NCI-H146 treated with DMSO at 0.1 percent for 48 hours (cell line): ENCODE measurements around the gene MYB.

Experiments
- DNase-seq: peaks from one replicate; lab custom pipeline; 2025; ENCODE audit not compliant: unreplicated experiment; lab: John Stamatoyannopoulos, UW

Gene MYB

DNA sequence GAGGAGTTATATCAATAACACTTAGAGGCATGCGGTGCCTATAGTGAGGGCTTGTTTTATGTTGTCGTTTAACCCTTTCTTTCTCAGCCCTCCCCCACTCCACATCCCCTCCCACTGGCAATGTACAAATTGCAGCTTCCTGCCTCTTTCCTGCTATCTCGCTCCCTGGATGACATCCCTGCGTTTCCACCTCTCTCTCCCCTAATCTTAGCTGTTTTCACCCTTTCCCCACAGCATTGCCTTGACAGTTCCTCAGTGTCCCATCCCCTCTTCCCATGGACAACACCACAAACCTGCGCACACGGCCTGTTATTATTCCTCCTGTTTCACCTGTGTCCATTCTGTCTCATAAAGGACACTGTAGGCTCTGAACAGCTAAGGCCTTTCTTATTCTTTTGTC lies 34.5 kb downstream of the MYB start:
- DNase-seq = no peak

DNA sequence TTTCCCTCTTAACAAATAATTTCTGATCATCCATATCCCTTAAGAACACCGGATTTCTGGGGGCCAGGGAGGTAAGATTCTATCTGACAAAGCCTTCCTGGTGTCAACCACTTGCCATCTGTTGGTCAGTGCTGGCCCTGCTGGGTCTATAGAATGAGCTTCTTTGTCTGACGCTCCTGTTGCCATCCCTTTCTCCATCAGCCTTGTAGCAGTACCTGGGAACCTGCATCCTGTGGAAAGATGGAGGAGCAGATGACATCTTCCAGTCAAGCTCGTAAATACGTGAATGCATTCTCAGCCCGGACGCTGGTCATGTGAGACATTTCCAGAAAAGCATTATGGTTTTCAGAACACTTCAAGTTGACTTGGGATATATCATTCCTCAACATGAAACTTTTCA lies 36.6 kb downstream of the MYB start:
- DNase-seq = no peak

DNA sequence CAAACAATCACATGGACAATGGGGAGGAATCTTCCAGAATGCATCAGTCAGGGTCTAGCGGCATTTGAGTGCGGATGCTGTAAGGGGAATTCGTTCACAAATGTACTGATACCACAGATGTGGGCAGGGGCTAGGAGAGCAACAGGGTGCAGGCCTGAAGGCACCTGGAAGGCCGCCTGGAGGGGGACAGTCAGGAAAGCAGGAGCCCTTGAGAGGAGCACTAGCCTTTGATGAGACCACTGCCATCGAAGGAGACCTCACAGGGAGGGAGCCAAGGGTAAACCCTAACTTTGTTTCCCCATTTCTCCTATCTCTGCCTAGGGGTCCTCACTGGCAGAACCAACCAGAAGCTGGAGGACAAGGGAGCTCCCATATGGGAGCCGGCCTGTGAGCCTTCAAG lies 38.2 kb downstream of the MYB start:
- no peak for DNase-seq

DNA sequence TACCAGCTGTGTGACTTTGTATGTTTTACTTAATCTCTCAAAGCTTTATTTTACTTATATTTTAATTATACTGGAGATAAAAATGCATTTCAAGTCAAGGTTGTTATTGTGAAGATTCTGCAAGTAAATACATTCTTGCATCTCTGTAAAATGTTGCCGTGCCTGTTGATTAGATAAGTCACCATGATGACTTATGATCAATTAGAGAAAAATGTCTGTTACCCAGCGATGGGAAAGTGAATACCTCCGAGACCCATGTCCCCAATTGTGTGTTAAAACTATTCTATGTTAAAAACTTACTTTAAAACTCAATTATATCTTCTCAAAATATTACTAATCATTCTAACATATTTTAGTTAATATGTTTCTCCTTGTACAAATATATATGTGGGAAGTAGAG lies 39.9 kb downstream of the MYB start:
- DNase-seq = no peak

DNA sequence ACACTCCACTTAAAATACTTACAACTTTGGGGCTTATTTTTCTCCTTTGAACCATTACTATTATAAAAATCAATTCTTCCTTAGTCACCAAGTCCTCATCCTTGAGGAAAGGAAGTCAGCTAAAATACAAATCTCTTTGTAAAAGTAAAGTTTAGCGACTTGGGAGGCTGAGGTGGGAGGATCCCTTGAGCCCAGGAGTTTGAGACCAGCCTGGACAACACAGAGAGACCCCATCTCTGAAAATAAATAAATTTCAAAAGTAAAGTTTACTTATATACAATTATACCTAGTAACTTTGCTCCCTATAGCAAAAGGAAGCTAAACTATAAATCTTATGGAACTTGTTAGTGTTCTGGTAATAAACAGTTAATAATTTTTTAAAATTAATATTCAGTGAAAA lies 40.4 kb downstream of the MYB start:
- no peak for DNase-seq

DNA sequence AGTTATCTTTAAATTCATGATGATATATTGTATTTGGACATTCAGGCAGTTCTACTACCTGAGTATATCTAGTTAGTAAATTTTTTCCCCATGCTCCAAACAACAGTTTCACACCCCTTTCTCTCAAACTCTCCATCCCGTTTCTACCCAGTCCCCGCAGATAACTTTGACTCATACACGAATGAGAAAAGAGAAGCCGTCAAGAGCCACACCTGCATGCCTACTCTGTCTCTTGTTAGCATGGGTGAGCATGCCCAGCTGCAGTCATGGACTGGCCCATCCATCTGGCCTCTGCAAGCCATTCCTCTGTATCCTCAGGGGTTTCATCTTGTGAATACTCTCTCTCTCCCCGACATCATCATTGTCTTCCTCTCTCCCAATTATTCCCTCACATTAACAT lies 41.5 kb downstream of the MYB start:
- no peak for DNase-seq

DNA sequence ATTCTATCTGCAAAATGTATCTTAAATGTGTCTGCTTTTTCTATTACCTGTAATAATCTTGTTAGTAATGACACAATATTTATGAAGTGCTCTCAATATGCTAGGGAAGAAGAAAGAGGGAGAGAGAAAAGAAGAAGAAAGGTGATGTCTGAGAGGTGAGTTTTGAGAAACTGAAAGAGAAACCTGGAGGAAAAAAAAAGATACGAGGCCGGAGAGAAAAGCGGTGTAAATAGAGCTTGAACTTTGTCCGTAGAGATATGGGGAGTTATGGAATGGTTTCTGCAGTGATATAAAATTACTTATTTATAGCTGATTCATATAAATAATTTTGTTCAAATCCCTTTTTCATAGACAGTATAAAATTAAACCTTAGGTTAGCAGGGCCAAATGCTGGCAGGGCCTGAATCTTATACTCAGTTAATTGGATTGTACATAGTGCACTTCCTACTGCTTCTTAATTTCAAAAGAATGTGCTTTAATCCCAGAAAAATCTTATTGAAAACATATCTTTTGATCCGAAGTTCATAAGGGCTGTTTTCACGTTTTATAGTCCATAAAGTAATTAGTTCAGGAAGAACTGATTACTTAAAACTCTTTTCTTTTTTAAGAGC lies 43.0 kb downstream of the MYB start:
- no peak for DNase-seq

DNA sequence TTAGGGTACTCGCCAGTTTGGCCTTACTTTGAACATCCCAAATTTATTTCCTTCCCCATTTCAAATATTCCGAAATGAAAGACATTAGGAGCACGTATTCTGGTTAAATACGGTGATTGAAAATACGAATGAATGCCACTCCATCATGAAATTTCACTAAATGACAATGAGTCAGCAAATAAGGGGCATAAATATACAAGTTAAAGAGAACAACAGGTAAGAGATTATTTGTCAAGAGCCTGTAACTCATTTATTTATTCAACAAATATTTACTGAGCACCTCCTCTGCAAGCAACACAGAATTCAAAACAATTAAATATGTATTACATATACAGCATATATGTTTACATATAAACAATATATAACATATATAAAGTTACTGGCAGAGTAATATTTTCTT lies 44.8 kb downstream of the MYB start:
- no peak for DNase-seq

DNA sequence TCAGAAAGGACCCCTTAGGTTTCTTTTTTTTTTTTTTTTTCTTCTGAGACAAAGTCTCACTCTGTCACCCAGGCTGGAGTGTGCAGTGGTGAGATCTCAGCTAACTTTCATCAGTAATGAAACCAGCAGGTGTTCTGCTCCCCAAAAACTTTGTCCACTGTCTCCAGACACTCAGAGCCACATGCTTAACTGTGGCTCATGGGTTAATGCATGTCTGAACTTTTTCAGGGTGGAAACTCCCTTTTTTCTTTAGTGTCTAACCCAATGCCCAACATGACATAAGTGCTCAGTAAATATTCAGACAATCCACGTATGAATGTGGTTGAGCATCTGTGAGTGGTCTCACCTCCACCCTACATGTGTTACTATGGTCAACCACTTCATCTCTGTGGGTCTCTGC lies 45.4 kb downstream of the MYB start:
- no peak for DNase-seq

DNA sequence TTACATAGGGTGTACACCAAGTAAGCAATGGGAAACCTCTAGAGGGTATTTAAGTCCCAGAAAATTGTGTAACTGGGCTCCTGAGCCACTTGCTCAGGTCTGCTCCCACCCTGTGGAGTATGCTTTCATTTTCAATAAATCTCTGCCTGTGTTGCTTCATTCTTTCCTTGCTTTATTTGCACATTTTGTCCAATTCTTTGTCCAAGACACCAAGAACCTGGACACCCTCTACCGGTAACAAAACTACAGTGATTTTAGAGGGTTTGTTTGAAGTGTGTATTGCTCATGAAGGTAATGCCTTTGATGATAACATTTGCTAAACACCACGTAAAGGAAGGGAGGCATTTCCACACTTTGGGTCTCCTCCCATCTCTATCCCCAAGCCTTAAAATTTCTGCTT lies 46.2 kb downstream of the MYB start:
- no peak for DNase-seq

DNA sequence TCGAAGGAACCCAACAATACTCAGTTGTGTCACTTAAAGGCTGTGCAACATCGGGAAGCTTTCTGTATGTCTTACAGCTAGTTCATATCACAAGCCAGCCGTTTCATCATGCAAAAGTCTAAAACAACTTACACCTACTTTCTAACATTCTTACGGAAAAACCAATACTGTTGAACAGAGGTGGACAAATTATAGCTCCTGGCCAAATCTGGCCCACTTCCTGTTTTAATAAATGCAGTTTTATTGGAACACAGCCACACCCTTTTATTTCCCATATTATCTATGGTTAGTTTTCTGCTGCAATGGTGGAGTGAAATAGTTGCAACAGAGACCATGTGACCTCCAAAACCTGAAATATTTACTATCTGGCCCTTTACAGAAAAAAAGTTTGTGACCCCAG lies 46.6 kb downstream of the MYB start:
- no peak for DNase-seq

DNA sequence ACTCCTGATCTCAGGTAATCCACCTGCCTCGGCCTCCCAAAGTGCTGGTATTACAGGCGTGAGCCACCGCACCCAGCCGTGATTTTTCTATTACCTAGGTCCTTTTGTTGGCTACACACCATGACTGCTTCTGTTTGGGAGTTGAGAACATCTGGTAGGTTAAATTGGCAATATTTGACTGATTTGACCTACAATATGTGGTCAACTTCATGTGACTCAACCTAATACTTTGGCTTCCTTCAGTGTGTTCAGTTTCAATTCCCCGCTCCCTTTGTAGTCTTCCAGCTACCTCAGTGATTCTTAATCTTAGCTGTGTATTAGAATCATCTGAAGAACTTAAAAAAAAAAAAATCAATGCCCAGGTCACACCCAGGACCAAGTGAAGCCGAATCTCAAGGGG lies 47.4 kb downstream of the MYB start:
- DNase-seq = no peak

DNA sequence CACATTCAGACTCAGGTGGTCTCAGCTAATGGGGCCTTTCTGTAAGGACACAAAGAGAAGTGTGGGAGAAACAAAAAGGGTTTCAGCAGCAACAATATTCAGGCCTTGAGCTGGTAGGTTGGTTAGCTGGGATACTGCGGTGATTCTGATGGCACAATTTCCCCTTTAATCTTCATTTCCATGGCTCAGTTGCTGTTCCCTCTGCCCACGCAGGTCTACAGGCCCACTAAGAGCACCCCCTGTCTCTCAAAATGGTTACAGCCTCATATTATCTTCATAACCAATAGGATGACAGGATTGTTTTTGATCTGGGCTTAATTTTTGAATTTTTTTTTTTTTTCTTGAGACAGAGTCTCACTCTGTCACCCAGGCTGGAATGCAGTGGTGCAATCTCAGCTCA lies 48.9 kb downstream of the MYB start:
- DNase-seq = no peak

DNA sequence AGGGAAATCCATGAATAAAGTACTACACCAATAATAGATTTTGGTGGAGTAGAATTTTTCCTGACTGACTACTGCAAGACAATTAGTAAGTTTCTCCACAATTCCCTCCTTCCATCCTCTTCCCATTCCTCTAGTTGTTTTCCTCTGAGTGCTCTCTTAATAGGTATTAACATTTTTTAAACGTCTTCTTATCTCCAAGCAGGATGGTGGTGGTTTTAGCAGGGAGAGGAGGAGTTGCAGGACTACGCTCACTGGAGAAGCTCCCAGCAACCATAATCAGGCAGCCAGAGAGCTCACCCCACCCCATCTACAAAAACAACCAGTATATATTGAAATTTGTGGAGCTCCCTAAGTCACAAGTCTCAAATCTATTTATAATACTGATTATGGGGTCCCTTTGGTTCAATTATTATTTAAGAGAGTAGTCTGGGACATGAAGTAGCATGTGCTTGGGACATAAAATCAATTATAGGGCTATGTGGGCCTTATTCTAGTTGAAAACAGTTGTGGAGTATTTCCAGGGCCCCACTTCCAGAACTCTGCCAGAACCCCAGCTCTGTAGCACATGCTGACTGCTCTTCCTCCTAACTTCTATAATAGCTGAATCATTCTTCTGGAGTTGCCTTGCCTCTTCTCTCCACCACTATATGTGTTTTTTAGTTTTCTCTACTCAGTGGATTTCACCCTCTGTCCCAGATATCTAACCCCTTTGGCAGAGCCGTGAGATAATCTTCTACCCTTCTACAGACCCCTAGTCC lies 49.8 kb downstream of the MYB start:
- no peak for DNase-seq

DNA sequence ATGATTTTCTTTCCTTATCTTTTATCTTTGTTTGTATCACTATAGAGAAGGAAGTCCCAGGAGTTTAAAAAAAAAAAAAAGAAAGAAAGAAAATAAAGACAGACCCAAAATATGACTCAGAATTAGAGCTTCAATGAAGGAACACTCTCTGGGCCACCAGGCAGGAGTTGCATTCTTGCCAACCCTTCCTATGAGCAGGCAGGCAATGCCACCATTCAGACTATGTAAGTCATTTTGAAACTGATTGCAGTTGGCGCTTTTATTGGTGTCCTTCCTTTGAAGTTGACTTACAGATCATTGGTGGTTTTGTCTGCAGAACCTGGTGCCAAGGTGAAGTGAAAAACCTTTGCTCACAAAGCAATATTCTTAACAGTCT lies 50.3 kb downstream of the MYB start:
- DNase-seq = no peak

DNA sequence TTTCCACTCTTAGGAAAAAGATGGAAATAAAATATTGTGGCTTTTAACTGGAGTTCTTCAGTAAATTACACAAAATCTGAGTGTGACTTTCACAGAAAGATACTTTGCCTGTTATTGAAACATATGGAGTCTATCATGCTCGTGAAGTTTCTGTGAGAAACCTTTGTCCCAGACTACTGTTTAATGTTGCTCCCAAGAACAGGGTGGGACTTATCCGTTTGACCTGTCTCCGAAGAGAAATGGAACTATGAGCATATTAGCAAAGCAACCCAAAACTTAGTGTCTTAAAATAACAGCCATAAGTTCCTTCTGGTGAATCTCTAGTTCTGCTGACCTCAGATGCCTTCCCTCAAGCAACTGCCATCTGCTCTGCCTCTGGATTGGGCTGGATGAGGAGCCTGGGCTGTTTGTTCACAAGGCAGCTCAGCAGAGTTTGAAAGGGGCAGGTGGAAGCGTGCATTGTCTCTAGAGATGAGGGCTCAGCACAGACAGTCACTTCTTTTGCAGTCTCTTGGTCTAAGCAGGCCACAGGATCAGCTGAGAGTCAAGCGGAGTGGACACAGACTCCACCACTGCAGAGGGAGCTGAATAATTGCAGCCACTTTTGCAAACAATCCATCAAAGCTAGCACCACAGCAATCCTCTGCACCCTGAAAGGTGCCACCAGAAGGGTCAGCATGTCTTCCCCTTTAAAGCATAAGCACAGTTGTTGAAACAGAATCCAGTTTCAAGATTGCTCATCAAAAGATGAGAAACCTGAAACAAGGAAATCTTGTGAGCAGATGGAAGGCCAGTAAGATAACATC lies 52.8 kb downstream of the MYB start:
- peak; percentile 61 for DNase-seq

DNA sequence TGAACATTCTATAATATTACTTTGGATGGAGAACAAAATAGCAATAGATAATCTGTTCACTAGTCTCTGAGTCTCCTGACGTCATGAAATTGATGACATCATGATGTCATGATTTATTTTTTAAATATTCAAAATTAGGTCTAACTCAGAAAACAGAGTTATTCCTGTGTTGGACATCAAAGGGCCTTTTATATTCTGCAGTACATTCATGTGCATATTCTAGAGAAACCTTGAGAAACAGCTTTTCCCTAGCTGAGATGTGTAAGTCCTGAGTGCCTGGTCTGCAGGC lies 53.3 kb downstream of the MYB start:
- DNase-seq = no peak

DNA sequence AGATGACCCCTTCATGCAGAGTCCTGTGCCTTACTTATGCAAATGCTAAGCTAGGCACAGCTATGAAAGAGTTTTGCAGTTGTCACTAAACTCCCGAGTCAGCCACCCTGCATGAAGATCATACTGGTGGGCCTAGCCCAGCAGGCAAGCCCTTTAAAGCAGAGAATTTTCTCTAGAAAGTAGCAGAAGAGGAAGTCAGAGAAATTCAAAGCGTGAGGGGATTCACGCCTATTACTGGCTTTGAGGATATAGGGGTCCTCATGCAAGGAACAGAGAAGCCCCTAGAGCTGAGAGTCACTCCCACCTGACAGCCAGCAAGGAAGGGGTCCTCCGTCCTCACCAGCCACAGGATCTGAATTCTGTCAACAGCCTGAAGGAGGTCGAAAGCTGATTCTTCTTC lies 54.6 kb downstream of the MYB start:
- no peak for DNase-seq

DNA sequence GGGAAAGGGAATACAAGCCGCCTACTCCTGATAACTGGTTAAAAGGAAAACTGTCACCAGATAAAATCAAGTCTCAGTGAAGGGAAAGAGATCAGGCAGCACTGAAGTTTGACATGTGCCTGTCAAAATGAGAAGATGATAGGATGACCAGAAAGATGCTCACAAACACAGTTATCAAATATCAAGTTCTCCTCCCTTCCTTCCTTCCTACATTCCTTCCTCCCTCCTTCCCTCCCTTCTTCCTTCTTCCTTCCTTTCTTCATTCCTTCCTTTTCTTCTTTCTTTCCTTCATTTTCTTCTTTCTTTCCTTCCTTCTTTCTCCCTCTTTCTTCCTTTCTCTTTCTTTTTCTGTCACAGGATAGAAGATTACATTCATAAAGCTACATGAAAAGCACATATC lies 55.2 kb downstream of the MYB start:
- no peak for DNase-seq

DNA sequence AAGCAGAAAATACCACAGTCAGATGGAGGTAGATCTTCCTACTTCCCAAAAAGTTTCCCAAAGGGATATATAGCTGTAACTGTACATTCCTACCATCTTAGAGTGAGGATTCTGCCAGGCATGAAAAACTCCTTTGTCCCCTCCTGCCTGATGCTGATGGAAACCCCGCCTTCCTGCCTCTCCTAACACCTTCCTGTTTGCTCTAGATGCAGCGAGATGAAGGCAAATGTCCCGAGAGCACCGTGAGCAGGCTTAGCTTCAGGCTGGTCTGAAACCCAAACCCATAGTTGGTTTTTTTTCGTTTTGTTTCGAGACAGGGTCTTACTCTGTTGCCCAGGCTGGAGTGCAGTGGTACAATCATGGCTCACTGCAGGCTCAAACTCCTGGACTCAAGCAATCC lies 55.6 kb downstream of the MYB start:
- no peak for DNase-seq

DNA sequence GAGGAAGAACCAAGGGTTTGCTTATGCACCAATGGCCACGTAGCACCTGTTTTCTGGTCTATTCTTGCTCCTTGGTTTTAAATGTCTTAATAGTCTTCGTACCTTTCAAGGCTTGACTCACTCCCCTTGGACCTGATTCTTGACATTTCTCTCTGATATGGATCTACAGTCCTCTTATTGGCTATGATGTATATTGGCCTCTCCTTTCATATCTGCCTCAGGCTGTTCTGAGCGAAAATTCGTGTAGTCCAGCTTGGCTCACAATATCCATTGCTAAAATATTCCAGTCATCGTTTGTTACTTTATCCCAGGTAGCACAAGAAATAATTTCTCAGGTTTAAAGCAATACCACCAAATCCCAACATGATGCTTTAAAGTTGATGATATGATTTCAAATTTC lies 59.6 kb downstream of the MYB start:
- no peak for DNase-seq
